ENCODE results near the gene PITPNM1.

PITPNM1 gene

DNA sequence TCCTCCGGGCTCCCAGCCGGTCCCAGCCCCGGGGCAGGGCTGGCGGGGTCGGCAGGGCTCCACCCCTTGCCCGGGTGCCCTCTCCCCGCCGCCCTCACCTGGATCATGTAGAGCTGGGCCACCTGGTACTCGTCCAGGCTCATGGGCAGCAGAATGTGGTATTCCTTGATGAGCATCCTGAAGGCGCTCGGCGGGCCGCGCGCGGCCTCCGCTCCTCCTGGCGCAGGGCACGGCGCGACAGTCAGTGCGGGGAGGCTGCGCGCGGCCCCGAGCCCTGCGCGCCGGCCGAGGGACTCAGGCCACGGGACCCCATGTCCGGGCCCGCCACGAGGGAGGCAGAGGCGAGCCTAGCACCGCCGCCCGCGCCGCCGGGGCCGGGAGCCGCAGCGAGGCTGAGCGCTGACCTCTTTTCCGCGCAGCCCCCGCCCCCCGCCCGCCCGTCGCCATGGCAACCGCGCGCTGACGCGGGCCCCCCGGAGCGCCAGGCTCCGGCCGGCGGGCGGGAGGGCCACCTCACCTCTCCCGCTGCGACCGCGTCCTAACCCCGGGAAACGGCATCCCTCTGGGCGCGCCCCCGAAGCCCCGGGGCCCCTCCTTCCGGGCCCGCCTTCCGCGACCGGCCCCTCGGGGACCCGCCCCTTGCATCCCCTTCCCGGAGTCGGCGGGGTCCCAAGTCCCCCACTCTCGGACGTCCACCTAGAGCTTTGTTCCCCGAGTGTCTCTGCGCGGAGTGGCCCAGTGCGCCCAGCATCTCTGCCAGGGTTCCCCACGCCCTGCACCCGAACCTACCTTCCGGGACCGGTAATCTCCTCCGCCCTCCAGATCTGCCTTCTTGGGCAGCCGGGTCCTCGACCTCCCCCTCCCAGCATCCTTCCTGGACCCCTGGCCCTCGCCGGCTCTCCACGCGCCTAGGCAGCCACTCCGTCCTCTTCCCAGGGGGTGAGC is 886 bp downstream of the PITPNM1 start:
- DNase-seq (ENCODE audit: extremely low read depth in 1 of 2, low read depth in 1 of 2), result no peak

DNA sequence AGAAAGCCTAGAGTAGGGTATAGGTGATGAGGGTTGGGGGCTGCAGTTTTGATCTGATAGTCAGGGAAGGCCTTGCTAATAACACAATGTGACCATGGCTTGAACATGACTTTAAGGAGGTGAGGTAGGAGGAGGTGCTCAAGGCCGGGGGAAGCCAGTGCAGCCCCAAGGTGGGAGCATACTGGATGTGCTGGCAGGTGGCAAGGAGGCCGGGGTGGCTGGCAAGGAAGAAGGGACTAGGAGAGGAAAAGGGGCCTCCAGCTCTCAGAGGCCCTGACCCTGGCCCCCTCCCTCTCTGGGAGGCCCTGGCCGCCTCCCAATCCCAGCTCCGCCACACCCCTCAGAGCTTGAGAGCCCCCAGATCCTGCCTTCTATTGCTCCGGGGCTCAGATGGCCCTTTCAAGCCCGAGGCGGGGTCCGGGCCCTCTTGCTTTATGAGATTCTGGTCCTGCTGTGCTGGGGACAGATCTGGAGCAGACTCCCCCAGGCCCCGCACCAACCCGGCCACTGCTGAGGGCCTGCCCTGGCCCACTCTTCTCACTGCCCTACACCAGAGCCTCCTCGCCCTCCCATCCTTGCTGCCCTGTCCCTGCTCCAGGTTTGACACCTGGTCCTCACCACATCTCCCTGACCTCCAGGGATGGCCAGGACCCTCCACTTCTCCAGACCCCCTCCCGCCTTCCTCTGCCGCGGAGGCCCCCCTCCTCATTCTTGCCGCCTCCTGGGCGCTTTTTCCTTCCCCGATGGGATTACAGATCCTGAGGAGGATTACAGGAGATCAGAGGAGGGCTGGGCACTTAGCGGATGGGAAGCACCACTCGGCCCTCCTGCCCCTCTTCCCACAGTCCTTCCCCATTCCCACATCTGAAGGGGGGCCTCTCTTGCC is 1.8 kb downstream of the PITPNM1 start:
- no peak for DNase-seq (ENCODE audit: extremely low read depth in 1 of 2, low read depth in 1 of 2)

GRCh38 chr11:67502328-67502979 is 2.7 kb downstream of the PITPNM1 start:
- DNase-seq (ENCODE audit: extremely low read depth in 1 of 2, low read depth in 1 of 2), result no peak

DNA sequence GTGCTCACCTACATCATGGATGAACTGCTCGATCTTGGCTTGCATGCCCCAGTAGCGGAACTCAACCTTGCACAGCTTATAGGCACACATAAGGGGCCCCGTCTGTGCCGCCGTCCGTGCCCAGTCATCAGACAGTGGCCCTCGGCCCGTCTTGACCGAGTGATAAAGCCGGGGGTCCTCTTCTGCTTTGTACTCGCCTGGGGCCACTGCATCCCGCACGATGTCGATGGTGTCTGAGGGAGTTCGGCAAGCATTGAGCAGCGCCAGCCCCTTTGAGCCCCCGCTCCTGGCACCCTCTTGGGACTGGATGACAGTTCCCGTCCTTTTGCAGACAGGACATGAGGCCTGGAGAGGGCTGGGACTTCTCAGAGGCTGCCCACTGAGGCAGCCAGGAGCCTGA is 3.3 kb downstream of the PITPNM1 start:
- DNase-seq (ENCODE audit: extremely low read depth in 1 of 2, low read depth in 1 of 2), result no peak

DNA sequence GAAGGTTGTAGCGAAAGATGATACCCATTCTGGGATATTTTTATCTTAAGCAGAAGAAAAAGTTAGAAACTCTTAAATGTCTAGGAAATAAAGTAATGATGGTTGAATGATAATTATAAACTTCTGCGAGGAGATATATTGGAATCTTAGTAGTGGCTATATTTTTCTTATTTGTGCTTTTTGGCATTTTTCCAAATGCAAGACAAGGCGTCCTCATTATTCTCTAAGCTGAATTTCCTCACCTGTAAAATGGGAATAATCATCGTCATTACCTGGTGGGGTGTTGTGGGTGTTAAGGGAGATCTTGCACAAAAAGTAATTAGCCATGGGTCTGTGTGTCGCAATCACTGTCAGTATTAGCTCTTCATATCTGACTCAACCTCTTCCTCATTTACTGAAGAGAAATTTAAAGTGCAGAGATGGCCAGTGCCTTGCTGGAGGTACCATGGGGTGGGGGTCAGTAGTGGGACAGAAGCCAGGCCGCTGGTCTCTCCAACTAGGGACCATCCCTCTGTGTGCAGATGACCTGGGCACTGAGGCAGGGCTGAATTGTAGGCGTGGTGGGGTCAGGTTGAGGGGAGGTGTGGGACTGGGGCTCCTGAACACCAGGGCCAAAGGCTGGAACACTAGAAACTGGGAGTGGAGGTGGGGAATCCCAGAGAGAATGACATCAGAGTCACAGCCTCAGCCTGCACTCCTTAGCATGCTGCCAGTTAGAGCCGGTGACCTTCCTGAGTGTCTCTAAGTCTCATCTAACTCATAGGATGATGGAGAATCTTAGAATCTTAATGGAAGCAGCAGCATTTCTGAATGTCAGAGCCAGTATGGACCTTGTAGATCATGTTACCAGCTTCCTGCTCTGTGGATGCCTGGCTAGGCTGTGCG is 4.1 kb downstream of the PITPNM1 start:
- DNase-seq (ENCODE audit: extremely low read depth in 1 of 2, low read depth in 1 of 2), result no peak

- DNase-seq (ENCODE audit: extremely low read depth in 1 of 2, low read depth in 1 of 2), result no peak
Measured at GRCh38 chr11:67500484-67500821, 4.7 kb downstream of the PITPNM1 start.

- no peak for DNase-seq (ENCODE audit: extremely low read depth in 1 of 2, low read depth in 1 of 2)
Measured at GRCh38 chr11:67499808-67500483, 5.2 kb downstream of the PITPNM1 start.

DNA sequence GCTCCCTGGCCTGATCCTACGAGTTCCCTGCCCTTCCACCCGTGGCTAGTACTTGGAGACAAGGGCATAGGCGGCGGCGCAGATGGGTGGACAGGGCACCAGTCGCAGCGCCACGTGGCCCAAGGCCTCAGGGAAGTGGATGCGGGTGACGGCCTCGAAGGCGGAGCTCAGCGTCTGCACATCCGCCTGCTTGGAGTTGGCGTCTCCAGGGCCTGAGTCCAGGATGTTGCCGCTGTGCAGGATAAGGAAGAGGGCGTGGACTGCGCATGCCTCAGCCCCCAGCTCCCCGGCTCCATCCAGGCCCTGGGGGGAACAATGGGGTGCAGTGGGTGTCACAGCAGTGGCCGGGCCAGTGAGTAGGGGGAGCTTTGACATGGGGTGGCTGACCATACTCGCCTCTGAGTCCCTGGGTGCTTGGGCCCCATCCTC is 6.6 kb downstream of the PITPNM1 start:
- no peak for DNase-seq (ENCODE audit: extremely low read depth in 1 of 2, low read depth in 1 of 2)

- no peak for DNase-seq (ENCODE audit: extremely low read depth in 1 of 2, low read depth in 1 of 2)
Measured at GRCh38 chr11:67497656-67498291, 7.4 kb downstream of the PITPNM1 start.

- DNase-seq (ENCODE audit: extremely low read depth in 1 of 2, low read depth in 1 of 2), result no peak
Measured at GRCh38 chr11:67496113-67496512, 9.1 kb downstream of the PITPNM1 start.

- DNase-seq (ENCODE audit: extremely low read depth in 1 of 2, low read depth in 1 of 2), result no peak
Measured at GRCh38 chr11:67495234-67496005, 9.7 kb downstream of the PITPNM1 start.

DNA sequence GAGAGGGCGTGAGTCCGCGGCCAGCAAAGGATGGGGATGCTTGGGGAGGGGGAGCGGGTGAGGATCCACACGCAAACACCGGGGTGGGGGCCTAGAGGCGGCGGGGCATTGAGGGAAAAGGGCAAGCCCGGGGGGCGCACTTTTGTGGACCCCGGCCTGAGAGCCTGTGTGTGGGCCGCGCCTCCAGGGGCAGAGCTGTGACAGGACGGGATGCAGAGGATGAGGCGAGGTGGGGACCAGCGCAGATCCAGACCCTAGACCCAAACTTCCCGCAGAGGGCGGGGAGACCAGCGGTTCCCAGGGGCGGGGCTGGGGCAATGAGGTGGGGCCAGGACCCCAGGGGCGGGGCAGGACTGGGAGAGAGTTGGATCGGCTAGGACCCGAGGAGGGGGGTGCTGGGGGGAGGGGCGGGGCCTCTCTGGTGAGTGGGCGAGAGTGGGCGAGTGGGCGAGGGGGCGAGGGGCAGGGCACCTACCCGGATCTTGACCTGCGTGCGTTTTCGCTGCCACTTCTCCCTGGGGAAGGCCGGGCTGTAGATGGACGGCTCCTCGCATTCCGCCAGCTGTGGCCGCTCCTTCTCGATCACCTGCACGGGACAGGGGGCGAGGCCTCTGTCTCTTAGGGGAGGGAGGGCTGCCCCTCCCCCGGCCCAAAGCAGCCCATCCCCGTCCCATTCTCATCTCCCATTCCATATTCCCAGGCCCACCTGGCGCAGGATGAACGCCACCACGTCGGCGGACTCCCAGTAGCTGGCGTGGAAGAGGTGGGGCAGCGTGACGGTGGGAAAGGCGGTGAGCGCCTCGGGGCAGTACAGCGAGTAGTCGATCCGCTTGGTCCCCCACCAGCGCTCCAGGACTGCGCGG is 10.6 kb downstream of the PITPNM1 start:
- no peak for DNase-seq (ENCODE audit: extremely low read depth in 1 of 2, low read depth in 1 of 2)

DNA sequence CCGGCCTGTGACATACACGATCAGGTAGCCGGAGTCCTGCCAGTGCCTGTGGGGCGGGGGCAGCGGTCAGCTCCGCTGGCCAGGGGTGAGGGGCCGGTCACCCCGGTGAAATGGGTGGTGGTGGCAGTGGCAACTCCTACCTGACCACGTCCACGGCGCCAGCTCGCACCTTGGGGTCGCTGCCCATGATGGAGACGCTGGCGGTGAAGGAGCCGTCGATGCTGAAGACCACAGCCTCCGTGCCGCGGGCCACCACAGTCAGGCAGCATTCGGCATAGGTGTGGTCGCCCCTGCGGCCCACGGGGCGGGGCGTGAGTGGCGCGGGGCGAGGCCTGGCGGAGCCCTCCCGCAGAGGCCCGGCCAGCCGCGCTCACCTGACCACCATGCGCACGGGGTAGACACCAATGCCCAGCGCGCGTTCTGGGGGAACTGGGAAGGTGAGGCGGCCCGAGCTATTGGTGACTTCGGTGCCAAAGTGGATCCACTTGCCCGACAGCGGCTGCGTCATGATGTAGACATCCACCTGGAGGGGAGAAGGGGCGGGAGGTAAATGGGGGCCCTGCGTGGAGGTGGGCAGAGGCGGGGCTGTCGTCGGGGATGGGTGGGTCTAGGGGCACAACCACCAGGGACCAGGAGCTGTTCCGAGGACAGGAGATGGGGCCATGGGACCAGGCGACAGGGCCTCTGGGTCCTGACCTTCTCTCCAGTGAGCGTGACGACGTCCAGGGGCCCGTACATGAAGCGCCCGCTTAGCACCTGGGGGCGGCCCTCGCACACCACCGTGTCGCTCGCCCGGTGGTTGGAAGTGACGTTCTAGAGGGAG is 11.4 kb downstream of the PITPNM1 start:
- no peak for DNase-seq (ENCODE audit: extremely low read depth in 1 of 2, low read depth in 1 of 2)

DNA sequence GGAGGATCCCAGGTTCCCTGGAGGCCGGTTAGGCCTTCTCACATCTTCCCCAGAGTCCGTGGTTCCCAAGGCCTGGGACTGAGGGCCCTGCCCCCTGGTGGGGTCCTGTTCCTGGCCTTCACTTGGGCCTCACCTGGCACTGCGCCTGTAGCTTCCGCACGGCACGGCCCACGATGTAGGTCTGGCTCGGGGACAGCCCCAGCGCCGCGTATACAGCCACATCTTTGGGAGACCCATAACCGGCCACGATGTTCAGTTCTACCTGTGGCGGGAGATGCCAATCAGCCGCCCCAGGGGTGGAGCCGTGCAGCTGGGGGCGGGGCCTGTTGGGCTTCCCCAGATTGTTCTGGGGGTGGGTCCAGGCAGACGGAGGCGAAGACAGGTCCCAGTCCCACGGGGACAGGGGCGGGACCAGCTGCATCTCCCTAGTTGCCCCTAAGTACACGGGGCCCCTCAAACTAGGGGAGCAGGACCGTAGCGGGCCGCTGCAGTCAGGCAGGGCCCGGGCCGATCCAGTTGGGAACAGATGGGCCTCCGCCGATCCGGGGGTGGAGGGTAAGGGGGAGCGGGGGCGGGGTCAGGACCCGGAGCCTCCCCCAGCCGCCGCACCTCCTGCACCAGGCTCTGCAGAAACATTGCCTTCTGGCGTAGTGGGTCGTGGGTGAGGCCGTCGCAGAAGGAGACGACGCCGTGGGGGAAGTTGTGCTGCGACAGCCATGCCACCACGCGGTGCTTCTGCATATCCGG is 12.2 kb downstream of the PITPNM1 start:
- no peak for DNase-seq (ENCODE audit: extremely low read depth in 1 of 2, low read depth in 1 of 2)

DNA sequence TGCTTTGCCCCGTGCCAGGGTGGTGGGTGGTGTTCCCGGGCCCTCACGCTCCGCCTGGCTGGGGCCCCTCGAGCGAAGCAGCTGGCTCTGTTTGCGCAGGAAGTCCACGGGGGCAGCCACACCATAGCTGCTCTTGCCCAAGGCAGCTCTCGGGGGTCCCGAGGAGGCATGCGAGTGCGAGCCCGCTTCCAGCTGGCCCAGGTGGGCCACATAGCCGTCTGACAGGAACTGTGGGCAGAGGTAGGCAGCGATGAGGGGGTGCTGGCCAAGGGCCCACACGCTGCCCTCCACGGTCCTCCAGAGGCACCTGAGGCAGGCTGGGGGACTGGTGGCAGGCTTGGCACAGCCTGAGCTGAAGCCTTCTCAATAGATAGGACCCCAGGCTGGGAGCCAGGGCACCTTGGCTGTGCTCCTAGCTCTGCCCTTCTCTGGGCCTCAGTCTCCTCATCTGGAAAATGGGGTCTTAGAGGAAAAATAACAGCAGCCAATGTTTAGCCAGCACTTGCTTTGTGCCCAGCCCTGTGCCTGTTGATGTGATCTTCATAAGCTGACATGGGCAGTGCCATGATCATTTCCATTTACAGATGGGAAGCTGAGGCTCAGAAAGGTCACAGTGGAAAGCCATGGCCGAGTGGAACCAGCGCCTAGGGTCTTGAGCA is 13.0 kb downstream of the PITPNM1 start:
- no peak for DNase-seq (ENCODE audit: extremely low read depth in 1 of 2, low read depth in 1 of 2)
